ENCODE results near the gene KISS1.

DNA sequence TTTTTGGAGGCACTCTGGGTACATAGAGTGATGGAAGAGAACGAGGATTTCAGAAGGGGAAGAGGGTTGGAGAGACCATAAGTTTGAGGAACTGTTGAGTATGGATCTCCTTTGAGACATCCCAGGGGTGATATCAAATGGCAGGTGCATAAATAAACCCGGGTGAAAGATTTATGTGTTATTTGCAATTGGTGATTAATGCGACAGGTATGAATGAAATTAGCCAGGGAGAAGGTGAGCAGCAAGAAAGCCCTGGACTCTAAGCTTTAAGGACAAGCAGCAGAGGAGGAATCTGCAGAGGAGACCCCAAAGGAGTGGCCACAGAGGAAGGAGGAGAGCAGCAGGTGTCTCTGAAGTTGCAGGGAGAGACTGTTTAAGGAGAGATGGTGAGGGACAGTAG is 21.3 kb downstream of the KISS1 start:
- no peak for TF ChIP-seq TAF1 (IDR thresholded peaks at IDR 0.05; ENCODE audit: borderline replicate concordance, insufficient read depth, low read length)
- TF ChIP-seq SIN3A (IDR thresholded peaks at IDR 0.05; ENCODE audit: borderline replicate concordance, insufficient read depth, low read length) = no peak
- no peak for TF ChIP-seq POLR2AphosphoS5 (IDR thresholded peaks at IDR 0.05; ENCODE audit: low read depth, low read length)
- TF ChIP-seq, protein P1, sequence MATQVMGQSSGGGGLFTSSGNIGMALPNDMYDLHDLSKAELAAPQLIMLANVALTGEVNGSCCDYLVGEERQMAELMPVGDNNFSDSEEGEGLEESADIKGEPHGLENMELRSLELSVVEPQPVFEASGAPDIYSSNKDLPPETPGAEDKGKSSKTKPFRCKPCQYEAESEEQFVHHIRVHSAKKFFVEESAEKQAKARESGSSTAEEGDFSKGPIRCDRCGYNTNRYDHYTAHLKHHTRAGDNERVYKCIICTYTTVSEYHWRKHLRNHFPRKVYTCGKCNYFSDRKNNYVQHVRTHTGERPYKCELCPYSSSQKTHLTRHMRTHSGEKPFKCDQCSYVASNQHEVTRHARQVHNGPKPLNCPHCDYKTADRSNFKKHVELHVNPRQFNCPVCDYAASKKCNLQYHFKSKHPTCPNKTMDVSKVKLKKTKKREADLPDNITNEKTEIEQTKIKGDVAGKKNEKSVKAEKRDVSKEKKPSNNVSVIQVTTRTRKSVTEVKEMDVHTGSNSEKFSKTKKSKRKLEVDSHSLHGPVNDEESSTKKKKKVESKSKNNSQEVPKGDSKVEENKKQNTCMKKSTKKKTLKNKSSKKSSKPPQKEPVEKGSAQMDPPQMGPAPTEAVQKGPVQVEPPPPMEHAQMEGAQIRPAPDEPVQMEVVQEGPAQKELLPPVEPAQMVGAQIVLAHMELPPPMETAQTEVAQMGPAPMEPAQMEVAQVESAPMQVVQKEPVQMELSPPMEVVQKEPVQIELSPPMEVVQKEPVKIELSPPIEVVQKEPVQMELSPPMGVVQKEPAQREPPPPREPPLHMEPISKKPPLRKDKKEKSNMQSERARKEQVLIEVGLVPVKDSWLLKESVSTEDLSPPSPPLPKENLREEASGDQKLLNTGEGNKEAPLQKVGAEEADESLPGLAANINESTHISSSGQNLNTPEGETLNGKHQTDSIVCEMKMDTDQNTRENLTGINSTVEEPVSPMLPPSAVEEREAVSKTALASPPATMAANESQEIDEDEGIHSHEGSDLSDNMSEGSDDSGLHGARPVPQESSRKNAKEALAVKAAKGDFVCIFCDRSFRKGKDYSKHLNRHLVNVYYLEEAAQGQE (IDR thresholded peaks at IDR 0.05; ENCODE audit: insufficient read depth in 1 of 2, low read depth in 2 of 2, low read length in 2 of 2) = no peak
- TF ChIP-seq FOXP2 (optimal IDR thresholded peaks at IDR 0.05; ENCODE audit: borderline replicate concordance, extremely low read depth, extremely low read length, insufficient read depth) = no peak
